Kidney (tissue), 14 donors: ENCODE measurements around the gene KCNJ9. TPM values are rescaled to one million over a fixed set of nuclear protein-coding genes. Genes with fewer than 3 reads are reported as not detected.
A peak's percentile ranks its signal among the peaks of the same experiment; 100 is the strongest.

Experiments
- DNase-seq, 5 donors: peaks; one replicate each; pipeline ENCODE4 v3.0.0-alpha.2; 2013 to 2020
- FAIRE-seq: peaks from 2 replicates; lab custom pipeline; 2012; peaks lifted over from hg19 to GRCh38; lab: Jason Lieb, UNC
- H3K27ac ChIP-seq, 2 donors: one replicate each; pipeline ENCODE4 v1.7.0; 2013; ENCODE audit warnings: low read depth in 2 of 2, low read length in 2 of 2, inconsistent platforms in 1 of 2
- H3K27me3 ChIP-seq: one replicate; pipeline ENCODE4 v1.7.1; 2013; ENCODE audit warnings: low read length, inconsistent platforms; ENCODE audit not compliant: control insufficient read depth, insufficient read depth
- H3K36me3 ChIP-seq, 3 donors: one replicate each; pipeline versions ENCODE4 v1.7.0 to v1.7.1; 2013; ENCODE audit warnings: low read length in 3 of 3, control low read depth in 1 of 3, inconsistent platforms in 1 of 3; ENCODE audit not compliant: insufficient read depth in 3 of 3, control insufficient read depth in 2 of 3
- H3K4me1 ChIP-seq, 3 donors: one replicate each; pipeline versions ENCODE4 v1.7.0 to v1.7.1; 2013; ENCODE audit warnings: low read length in 3 of 3, inconsistent platforms in 1 of 3, low read depth in 1 of 3; ENCODE audit not compliant: control insufficient read depth in 2 of 3, insufficient read depth in 2 of 3
- H3K4me3 ChIP-seq, 3 donors: one replicate each; pipeline versions ENCODE4 v1.7.0 to v1.8.1; 2013; ENCODE audit warnings: low read length in 3 of 3, control low read depth in 1 of 3, inconsistent platforms in 1 of 3
- H3K9ac ChIP-seq, 3 donors: one replicate each; pipeline versions ENCODE4 v1.7.0 to v1.7.1; 2013; ENCODE audit warnings: low read length in 3 of 3, control low read depth in 1 of 3, inconsistent platforms in 1 of 3
- H3K9me3 ChIP-seq, 3 donors: one replicate each; pipeline versions ENCODE4 v1.7.0 to v1.7.1; 2013; ENCODE audit warnings: low read length in 3 of 3, control low read depth in 1 of 3, inconsistent platforms in 1 of 3; ENCODE audit not compliant: control insufficient read depth in 2 of 3, insufficient read depth in 1 of 3
- intact Hi-C: fragments of 100-400 bp; cut with DNase I; formaldehyde crosslinking; loops from one replicate; pipeline ENCODE4 v1.11.1; 2022
- polyA plus RNA-seq: library from polyadenylated mRNA; stranded (reverse); fragments of 350-450 nt; fragmentation: Illumina TruSeq; extraction: RNeasy Lipid Tissue Mini Kit (QIAGEN cat#74804); gene quantifications from one replicate; pipeline ENCODE4 v1.2.3, GENCODE V29; 2014; ENCODE audit warnings: low read depth, low replicate concordance; ENCODE audit not compliant: insufficient read depth
- total RNA-seq: library from RNA; stranded (reverse); fragmentation: NEBNext Ultra II Directional; extraction: Animal tissue kit (Norgen Biotek cat#: 25700); gene quantifications from one replicate; pipeline ENCODE4 v1.2.1, GENCODE V29; 2021
- TF ChIP-seq, protein P1 (sequence below): IDR thresholded peaks from 3 replicates; pipeline ENCODE4 v1.5.1; 2012; ENCODE audit warnings: mild to moderate bottlenecking, moderate library complexity, borderline replicate concordance; ENCODE audit not compliant: insufficient read depth; ENCODE audit errors: extremely low read depth
- donor health status: control.
- donor health status: control.
- donor health status: control.
- donor health status: control.
- donor health status: control.
- donor health status: DM: yes; HTN: yes; CAD: no.
- donor health status: Normal renal cell carcinoma (clear cell type).

The KCNJ9 gene
- total and polyA plus RNA-seq, 2 donors from 2014 or later = 0.09 TPM; not detected in 1

DNA sequence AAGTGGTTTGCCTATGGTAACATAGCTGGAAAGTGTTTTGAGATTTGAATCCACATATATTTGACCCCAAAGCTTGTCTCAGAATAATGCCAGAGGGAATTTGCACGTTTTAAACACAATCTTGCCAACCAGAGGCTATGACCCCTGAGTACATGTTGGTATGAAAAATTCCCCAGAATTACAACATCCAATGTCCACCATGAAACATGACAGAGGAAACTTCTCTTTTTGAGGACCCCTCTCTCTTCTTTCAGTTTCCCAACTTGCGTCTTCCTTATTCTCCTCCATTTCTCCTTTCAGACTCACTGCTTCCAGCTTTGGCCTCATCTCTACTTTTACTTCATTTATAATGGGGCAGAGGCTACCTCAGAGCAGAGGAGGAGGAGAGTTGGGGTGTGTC is 5.5 kb upstream of the KCNJ9 start:
- Histone ChIP-seq H3K27me3 (peaks cover 3% of the 10 kb centered on the region), H3K4me3 (no peak overlapping the region), H3K9ac (no peak overlapping the region), H3K36me3 (no peaks in the 10 kb centered on the region), H3K9me3 (no peaks in the 10 kb centered on the region), H3K27ac (no peak overlapping the region), H3K4me1 (peaks cover 0 to 1% (median 0%) of the 10 kb centered on the region in 3 donors)
- TF ChIP-seq, protein P1, sequence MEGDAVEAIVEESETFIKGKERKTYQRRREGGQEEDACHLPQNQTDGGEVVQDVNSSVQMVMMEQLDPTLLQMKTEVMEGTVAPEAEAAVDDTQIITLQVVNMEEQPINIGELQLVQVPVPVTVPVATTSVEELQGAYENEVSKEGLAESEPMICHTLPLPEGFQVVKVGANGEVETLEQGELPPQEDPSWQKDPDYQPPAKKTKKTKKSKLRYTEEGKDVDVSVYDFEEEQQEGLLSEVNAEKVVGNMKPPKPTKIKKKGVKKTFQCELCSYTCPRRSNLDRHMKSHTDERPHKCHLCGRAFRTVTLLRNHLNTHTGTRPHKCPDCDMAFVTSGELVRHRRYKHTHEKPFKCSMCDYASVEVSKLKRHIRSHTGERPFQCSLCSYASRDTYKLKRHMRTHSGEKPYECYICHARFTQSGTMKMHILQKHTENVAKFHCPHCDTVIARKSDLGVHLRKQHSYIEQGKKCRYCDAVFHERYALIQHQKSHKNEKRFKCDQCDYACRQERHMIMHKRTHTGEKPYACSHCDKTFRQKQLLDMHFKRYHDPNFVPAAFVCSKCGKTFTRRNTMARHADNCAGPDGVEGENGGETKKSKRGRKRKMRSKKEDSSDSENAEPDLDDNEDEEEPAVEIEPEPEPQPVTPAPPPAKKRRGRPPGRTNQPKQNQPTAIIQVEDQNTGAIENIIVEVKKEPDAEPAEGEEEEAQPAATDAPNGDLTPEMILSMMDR = no peak
- FAIRE-seq (no peak), DNase-seq (no peak)
- intact Hi-C loops = no loop called here

DNA sequence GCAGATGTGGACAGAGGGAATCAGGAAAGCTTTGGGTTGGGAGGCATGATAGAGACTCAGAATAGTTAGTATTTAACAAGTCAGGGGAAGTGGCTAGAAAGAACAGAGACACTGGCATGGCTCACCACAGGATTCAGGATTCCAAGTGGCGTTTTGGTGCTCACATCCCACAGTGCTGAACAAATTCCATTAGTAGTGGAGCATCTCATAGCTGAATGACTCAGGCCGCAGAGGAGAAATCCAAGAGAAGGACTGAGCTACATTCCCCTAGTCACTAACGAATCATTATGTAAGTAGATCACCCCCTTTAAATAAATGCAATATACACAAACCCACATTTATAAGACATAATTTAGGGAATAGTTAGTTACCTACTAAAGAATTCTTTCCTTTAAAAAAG is 5.0 kb upstream of the KCNJ9 start:
- no peaks in the 10 kb centered on the region for H3K4me1 ChIP-seq
- peaks cover 3% of the 10 kb centered on the region for H3K27me3 ChIP-seq
- intact Hi-C loops = no loop called here
- H3K36me3 ChIP-seq = no peaks in the 10 kb centered on the region
- no peak for FAIRE-seq
- TF ChIP-seq, protein P1 = no peak
- no peak overlapping the region for H3K4me3 ChIP-seq
- no peak overlapping the region for H3K27ac ChIP-seq
- DNase-seq = no peak
- no peaks in the 10 kb centered on the region for H3K9me3 ChIP-seq
- no peak overlapping the region for H3K9ac ChIP-seq

DNA sequence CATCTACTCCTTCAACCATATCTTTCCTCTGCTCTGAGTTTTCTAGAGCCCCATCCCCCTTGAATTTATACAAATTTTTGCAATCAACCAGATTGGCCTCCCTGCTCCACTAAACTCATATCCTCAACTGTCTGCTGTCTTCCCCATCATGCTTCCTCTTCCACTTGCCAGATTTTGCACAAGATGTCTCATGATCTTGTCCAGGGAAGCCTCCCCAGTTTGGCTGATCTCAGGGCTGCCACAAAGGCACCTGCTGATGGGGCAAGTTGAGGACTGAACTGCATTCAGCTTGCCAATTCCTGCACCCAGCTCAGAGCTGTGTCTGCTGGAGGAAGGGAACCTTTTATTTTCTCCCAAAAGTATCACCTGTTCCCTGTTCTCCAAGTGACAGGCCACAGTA is 3.9 kb upstream of the KCNJ9 start:
- H3K4me3 ChIP-seq = no peak overlapping the region
- intact Hi-C loops = no loop called here
- H3K27me3 ChIP-seq = peaks cover 9% of the 10 kb centered on the region
- no peaks in the 10 kb centered on the region for H3K4me1 ChIP-seq
- H3K36me3 ChIP-seq = no peaks in the 10 kb centered on the region
- H3K27ac ChIP-seq = no peak overlapping the region
- H3K9ac ChIP-seq = no peak overlapping the region
- DNase-seq (peak in 1 of 5 donors; percentile 15), FAIRE-seq (no peak)
- H3K9me3 ChIP-seq = no peaks in the 10 kb centered on the region
- TF ChIP-seq, protein P1 = no peak

DNA sequence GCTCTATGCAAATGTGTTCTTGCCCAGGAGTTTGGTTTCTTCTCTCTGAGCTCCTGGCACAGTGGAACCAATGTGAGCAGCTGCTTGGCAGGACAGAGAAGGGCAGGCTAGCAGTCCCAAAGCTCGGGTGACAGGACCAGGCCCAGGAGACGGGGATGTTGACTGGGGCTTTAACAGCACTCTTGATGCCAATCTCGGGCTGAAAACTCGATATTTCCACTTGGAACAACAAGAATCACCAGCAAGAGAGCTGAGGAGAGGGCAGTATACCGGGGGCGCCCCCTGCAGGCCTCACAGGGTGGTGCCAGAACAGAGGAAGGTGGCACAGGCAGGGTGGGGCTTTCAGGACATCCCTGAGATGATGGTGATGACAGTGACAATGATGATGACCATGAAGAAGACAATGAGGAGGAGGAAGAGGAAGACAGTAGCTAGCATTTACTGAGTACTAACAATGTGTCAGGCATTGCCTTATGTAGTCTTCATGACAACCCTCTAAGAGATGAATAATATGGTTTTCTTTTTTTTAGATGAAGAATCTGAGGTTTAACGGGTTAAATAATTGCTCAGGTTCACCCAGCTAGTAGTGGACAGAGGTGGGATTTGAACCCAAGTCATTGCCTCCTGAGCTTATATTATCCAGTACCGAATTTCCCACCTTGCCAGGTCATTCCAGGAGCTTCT is 2.7 kb upstream of the KCNJ9 start:
- peak in 2 of 5 donors; percentile 41 to 50 for DNase-seq
- Histone ChIP-seq H3K4me3 (no peak overlapping the region), H3K9me3 (no peaks in the 10 kb centered on the region), H3K27me3 (peaks cover 14% of the 10 kb centered on the region), H3K4me1 (no peaks in the 10 kb centered on the region), H3K9ac (no peak overlapping the region), H3K27ac (no peak overlapping the region), H3K36me3 (no peaks in the 10 kb centered on the region)
- intact Hi-C loops = no loop called here
- FAIRE-seq = no peak
- TF ChIP-seq, protein P1 = peak; percentile 58
